ENCODE data around the gene ETV5.

ETV5 gene

DNA sequence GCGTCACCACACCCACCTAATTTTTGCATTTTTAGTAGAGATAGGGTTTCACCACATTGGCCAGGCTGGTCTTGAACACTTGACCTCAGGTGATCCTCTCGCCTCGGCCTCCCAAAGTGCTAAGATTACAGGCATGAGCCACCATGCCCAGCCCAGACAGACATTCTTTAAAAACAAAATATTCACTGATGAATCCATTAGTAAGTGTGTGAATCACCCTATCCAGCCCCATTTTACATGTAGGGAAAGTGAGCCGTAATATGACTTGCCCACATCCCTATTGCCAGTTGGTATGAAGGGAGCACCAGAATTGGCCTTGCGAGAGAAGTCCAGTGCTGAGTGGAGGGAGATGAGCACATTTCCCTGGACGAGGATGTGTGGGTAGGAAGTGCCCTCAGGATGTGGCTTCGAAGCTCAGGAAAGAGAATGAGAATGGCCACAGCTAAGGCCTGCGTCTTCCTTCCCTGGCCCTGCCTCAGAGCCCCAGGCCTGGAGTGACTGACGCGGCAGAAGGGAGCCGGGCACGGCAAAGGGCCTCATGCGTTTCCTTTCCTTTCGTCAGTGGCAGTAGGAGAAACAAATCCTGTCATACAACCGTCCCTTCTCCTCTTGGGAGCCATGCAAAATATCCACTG lies 28.3 kb upstream of the ETV5 start:
- Histone ChIP-seq H2AFZ (ENCODE audit: low read depth, low read length) (no peak overlapping the region), H3K36me3 (ENCODE audit: insufficient read depth, low read length) (no peaks in the 10 kb centered on the region), H3K9me3 (ENCODE audit: low read length) (no peaks in the 10 kb centered on the region), H3K4me3 (ENCODE audit: low read length) (no peak overlapping the region), H3K27me3 (ENCODE audit: insufficient read depth, low read length) (no peaks in the 10 kb centered on the region), H3K4me1 (ENCODE audit: insufficient read depth, low read length) (no peaks in the 10 kb centered on the region)

DNA sequence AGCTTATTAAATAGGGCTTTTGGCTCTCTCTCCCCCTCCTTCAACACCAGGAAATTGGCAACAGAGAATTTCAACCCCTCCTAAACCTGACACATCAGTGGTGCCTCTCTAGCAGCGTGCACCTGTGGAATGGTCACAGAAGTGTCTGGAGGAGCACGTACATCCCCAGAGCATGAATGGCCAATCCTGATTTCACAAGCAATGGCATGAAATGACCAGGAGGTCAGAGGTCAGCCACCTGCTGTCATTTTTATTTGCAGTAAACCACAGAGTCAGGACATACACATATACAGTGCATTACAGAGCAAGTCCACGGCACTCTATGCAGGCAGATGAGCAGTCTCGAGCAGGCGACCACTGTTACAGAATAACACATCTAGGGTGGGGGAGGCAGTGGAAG lies 25.1 kb upstream of the ETV5 start:
- Histone ChIP-seq H2AFZ (ENCODE audit: low read depth, low read length) (no peak overlapping the region), H3K9me3 (ENCODE audit: low read length) (no peaks in the 10 kb centered on the region), H3K27me3 (ENCODE audit: insufficient read depth, low read length) (no peaks in the 10 kb centered on the region), H3K4me1 (ENCODE audit: insufficient read depth, low read length) (no peaks in the 10 kb centered on the region), H3K4me3 (ENCODE audit: low read length) (no peak overlapping the region), H3K36me3 (ENCODE audit: insufficient read depth, low read length) (no peaks in the 10 kb centered on the region)

DNA sequence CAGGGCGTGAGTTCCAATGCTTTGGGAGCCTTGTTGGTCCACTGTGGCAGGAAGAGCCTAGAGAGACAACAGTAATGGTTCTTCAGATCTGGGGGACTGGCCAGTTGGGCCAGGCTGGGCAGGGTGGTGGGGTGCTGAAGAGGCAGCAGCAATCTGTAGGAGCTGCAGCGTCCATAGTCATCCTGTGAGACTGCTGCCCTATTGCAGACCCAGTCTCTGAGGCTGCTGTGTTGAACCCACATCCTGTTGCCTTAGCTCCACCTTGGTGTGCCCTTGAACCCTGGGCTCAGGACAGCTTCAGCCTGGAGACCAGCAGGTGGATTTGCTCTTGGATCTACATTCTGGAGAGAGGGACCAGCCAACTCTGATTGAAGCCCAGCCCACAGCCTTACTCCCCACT lies 23.6 kb upstream of the ETV5 start:
- Histone ChIP-seq H3K9me3 (ENCODE audit: low read length) (no peaks in the 10 kb centered on the region), H3K27me3 (ENCODE audit: insufficient read depth, low read length) (no peaks in the 10 kb centered on the region), H2AFZ (ENCODE audit: low read depth, low read length) (no peak overlapping the region), H3K36me3 (ENCODE audit: insufficient read depth, low read length) (no peaks in the 10 kb centered on the region), H3K4me1 (ENCODE audit: insufficient read depth, low read length) (no peaks in the 10 kb centered on the region), H3K4me3 (ENCODE audit: low read length) (no peak overlapping the region)

DNA sequence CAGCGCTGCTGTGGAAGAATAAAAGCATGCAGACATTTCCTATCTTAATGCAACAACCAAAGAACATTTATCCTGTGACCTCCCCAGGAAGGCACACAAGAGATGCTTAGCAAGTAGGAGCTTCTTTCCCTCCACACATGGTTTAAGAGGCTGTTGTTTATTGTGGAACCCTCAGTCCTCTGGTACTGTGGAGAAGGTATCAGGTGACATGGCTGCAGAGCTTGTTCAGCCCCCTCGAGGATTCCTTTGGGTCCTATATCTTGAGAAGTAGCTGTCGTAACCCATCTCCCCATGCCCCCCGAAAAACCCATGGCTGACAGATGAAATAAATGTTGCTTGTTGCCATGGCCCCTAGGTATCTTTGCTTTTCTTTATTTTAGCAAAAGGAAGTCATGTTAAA lies 20.3 kb upstream of the ETV5 start:
- no peaks in the 10 kb centered on the region for H3K36me3 ChIP-seq (ENCODE audit: insufficient read depth, low read length)
- H3K9me3 ChIP-seq (ENCODE audit: low read length), result no peaks in the 10 kb centered on the region
- no peaks in the 10 kb centered on the region for H3K27me3 ChIP-seq (ENCODE audit: insufficient read depth, low read length)
- H2AFZ ChIP-seq (ENCODE audit: low read depth, low read length), result no peak overlapping the region
- H3K4me3 ChIP-seq (ENCODE audit: low read length), result no peak overlapping the region
- no peaks in the 10 kb centered on the region for H3K4me1 ChIP-seq (ENCODE audit: insufficient read depth, low read length)

DNA sequence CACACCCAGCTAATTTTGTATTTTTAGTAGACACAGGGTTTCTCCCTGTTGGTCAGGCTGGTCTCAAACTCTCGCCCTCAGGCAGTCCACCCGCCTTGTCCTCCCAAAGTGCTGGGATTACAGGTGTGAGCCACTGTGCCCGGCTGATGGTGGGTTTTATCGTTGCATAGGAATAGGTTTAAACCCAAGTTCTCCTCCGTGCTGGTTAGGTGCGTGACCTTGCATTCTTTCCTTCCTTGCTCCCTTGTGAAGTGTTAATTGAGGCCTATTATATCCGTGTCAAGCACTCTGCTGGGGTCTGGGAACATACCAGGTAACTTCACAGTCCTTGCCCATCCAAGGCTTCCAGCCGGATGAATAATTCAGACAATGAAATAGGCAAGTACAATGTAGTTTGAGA lies 19.3 kb upstream of the ETV5 start:
- H3K4me3 ChIP-seq (ENCODE audit: low read length), result no peak overlapping the region
- H2AFZ ChIP-seq (ENCODE audit: low read depth, low read length), result no peak overlapping the region
- H3K4me1 ChIP-seq (ENCODE audit: insufficient read depth, low read length), result no peaks in the 10 kb centered on the region
- H3K36me3 ChIP-seq (ENCODE audit: insufficient read depth, low read length), result no peaks in the 10 kb centered on the region
- H3K27me3 ChIP-seq (ENCODE audit: insufficient read depth, low read length), result no peaks in the 10 kb centered on the region
- no peaks in the 10 kb centered on the region for H3K9me3 ChIP-seq (ENCODE audit: low read length)

DNA sequence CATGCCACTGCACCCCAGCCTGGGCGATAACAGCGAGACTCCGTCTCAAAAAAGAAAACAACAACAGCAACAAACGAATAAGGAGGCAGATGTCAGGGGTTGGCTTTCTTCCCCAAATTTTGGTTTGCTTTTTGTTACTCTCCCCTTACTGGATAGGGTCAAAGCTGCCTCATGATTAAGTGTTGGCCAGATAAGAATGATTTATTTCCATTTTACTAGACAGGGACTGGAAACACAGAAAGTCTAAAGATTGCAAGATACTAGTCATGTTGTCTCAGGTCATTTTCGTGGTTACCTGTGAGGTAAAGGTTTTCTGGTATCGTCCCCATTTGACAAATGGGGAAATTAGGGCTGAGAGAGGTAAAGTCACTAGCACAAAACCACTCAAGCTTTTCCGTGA lies 18.6 kb upstream of the ETV5 start:
- no peaks in the 10 kb centered on the region for H3K27me3 ChIP-seq (ENCODE audit: insufficient read depth, low read length)
- no peaks in the 10 kb centered on the region for H3K4me1 ChIP-seq (ENCODE audit: insufficient read depth, low read length)

DNA sequence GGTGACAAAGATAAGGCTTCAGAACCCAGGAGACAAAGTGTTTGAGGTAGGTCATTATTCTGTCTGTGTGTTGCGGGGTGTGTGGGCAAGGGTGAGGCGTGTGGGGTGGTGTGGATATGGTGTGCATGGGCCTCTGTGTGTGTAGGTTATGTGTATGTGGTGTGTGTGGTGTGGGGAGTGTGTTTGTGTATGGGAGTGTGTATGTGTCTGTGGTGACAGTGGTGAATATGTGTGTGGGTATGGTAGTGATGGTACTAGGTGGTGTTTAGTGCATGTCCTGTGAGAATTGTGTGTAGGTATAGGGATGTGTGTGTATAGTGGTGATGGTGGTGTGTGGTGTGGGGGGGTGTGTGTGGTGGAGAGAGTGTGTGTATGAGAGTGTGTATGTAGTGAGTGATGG lies 16.2 kb upstream of the ETV5 start:
- no peaks in the 10 kb centered on the region for H3K27me3 ChIP-seq (ENCODE audit: insufficient read depth, low read length)
- H3K4me3 ChIP-seq (ENCODE audit: low read length), result no peak overlapping the region
- H3K36me3 ChIP-seq (ENCODE audit: insufficient read depth, low read length), result no peaks in the 10 kb centered on the region
- no peaks in the 10 kb centered on the region for H3K4me1 ChIP-seq (ENCODE audit: insufficient read depth, low read length)
- H2AFZ ChIP-seq (ENCODE audit: low read depth, low read length), result no peak overlapping the region
- no peaks in the 10 kb centered on the region for H3K9me3 ChIP-seq (ENCODE audit: low read length)

More for the DNA sequence above, 18.6 kb upstream of the ETV5 start:
- Histone ChIP-seq H3K36me3 (ENCODE audit: insufficient read depth, low read length) (no peaks in the 10 kb centered on the region), H2AFZ (ENCODE audit: low read depth, low read length) (no peak overlapping the region), H3K4me3 (ENCODE audit: low read length) (no peak overlapping the region), H3K9me3 (ENCODE audit: low read length) (no peaks in the 10 kb centered on the region)

DNA sequence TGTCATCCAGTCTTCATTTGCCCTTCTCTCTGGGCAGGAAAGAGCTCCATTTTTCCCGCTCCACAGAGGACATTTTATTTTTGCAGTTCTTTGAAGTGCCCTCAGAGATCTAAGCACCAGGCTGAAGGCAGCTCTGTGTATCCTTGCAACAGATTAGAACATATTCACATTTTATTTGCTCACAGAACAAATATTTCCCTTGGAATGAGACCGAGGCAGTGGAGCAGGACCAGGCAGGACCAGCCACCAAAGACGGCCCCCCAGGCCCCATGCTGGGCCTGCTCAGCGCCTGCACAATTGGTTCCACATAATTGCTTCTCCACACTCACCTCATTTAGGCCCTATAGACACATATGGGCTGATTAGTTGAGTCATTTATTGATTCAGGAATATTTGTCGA lies 15.7 kb upstream of the ETV5 start:
- no peaks in the 10 kb centered on the region for H3K4me1 ChIP-seq (ENCODE audit: insufficient read depth, low read length)
- no peaks in the 10 kb centered on the region for H3K27me3 ChIP-seq (ENCODE audit: insufficient read depth, low read length)
- no peaks in the 10 kb centered on the region for H3K36me3 ChIP-seq (ENCODE audit: insufficient read depth, low read length)
- H3K4me3 ChIP-seq (ENCODE audit: low read length), result no peak overlapping the region
- H3K9me3 ChIP-seq (ENCODE audit: low read length), result no peaks in the 10 kb centered on the region
- H2AFZ ChIP-seq (ENCODE audit: low read depth, low read length), result no peak overlapping the region

DNA sequence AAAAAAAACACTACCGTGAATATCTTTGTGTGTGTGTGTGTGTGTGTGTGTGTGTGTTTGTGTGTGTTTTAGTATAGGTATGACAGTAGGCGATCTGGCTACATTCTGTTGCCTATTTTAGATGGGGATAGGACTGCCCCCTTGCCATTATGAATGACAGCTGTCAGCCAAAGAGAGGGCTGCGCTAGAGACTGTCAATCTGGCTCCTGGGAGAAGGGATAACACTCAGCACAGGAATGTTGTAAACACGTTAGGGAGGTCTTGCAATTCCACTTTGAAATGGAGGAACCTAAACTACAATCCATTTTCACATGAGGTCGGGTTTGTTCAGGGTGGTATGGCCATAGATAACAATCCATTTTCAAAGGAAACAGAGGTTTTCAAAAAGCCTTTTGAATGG lies 14.1 kb upstream of the ETV5 start:
- Histone ChIP-seq H3K36me3 (ENCODE audit: insufficient read depth, low read length) (no peaks in the 10 kb centered on the region), H3K27me3 (ENCODE audit: insufficient read depth, low read length) (no peaks in the 10 kb centered on the region), H3K4me3 (ENCODE audit: low read length) (no peak overlapping the region), H3K4me1 (ENCODE audit: insufficient read depth, low read length) (no peaks in the 10 kb centered on the region), H2AFZ (ENCODE audit: low read depth, low read length) (no peak overlapping the region), H3K9me3 (ENCODE audit: low read length) (no peaks in the 10 kb centered on the region)

DNA sequence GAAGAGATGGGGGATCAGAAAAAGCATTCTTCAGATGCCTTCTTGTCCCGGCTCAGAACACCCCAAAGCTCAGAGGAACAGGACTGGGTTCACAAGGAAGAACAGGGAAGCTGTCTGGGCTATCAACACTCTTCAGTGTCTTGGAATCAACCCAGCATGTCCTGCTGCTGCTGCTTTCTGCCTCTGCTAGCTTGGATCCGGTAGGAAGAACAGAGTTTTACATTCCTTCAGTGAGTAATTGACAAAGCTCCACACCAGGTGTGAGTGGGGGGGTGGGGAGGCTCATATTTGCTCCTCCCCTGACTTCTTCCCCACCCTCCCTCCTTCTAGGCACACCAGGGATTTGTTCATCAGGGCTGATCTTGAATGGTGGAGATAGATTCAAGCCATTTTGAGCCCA lies 13.1 kb upstream of the ETV5 start:
- Histone ChIP-seq H3K9me3 (ENCODE audit: low read length) (no peaks in the 10 kb centered on the region), H2AFZ (ENCODE audit: low read depth, low read length) (no peak overlapping the region), H3K27me3 (ENCODE audit: insufficient read depth, low read length) (no peaks in the 10 kb centered on the region), H3K4me1 (ENCODE audit: insufficient read depth, low read length) (no peaks in the 10 kb centered on the region), H3K4me3 (ENCODE audit: low read length) (no peak overlapping the region), H3K36me3 (ENCODE audit: insufficient read depth, low read length) (no peaks in the 10 kb centered on the region)

DNA sequence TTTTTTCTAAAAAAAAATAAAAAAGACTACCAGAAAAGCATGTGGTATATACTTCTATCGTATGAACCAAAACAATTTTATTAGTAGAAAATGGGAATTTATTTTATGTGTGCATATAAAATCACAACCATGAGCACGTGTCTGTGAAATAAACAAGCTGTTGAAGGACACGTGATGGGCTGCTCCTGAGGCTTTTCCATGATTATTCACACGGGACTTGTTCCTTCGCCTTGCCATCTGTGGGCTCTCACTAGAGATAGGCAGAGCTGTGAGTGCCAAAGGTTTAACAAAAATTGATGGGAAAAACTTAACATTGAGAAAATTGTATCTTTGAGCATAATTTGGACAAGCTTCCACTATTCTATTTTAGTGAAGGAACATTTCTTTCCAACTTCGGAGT lies 12.4 kb upstream of the ETV5 start:
- Histone ChIP-seq H3K36me3 (ENCODE audit: insufficient read depth, low read length) (no peaks in the 10 kb centered on the region), H3K9me3 (ENCODE audit: low read length) (no peaks in the 10 kb centered on the region), H3K4me1 (ENCODE audit: insufficient read depth, low read length) (no peaks in the 10 kb centered on the region), H3K27me3 (ENCODE audit: insufficient read depth, low read length) (no peaks in the 10 kb centered on the region), H2AFZ (ENCODE audit: low read depth, low read length) (no peak overlapping the region), H3K4me3 (ENCODE audit: low read length) (no peak overlapping the region)

DNA sequence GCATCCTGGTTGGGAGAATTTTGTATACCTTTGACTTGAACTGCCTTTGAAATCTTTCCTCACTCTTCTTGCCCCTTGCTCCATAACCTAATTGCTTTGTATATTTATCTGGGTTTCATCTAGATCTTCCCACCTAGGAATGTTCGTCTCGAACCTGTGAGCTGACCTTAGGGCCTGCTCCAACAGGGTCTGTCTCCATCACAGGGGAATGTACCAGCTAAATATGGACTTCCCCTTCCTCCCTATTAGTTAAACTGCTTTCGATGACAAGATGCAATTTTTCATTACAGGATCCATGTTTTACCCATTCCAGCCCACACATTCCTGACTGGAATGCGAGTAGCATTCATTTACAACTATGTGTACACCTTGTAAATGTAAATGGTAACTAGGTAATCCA lies 10.6 kb upstream of the ETV5 start:
- no peaks in the 10 kb centered on the region for H3K9me3 ChIP-seq (ENCODE audit: low read length)
- H3K4me1 ChIP-seq (ENCODE audit: insufficient read depth, low read length), result no peaks in the 10 kb centered on the region
- no peak overlapping the region for H3K4me3 ChIP-seq (ENCODE audit: low read length)
- no peak overlapping the region for H2AFZ ChIP-seq (ENCODE audit: low read depth, low read length)
- H3K36me3 ChIP-seq (ENCODE audit: insufficient read depth, low read length), result no peaks in the 10 kb centered on the region
- peaks cover 10% of the 10 kb centered on the region for H3K27me3 ChIP-seq (ENCODE audit: insufficient read depth, low read length)

DNA sequence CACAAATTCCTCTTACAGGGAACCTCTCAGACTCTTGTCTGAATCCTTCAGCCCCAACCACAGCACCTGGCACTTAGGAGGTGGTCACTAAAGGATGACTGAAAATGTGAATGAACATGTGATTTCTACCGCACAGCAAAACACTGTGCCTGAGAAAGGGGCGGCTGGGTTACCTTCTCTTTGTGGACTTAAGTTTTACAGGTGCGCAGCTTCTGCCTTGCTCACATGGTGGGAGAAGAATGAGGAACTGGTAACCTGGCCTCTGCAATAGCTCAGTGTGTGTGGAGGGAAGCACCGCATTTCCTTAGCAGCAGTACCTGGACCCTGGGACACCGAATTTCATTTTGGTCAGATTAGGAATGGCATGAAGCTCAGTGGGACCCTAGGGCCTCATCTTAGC lies 9.8 kb upstream of the ETV5 start:
- peaks cover 10% of the 10 kb centered on the region for H3K27me3 ChIP-seq (ENCODE audit: insufficient read depth, low read length)
- H2AFZ ChIP-seq (ENCODE audit: low read depth, low read length), result no peak overlapping the region
- H3K4me1 ChIP-seq (ENCODE audit: insufficient read depth, low read length), result no peaks in the 10 kb centered on the region
- H3K36me3 ChIP-seq (ENCODE audit: insufficient read depth, low read length), result no peaks in the 10 kb centered on the region
- H3K9me3 ChIP-seq (ENCODE audit: low read length), result no peaks in the 10 kb centered on the region
- H3K4me3 ChIP-seq (ENCODE audit: low read length), result no peak overlapping the region

DNA sequence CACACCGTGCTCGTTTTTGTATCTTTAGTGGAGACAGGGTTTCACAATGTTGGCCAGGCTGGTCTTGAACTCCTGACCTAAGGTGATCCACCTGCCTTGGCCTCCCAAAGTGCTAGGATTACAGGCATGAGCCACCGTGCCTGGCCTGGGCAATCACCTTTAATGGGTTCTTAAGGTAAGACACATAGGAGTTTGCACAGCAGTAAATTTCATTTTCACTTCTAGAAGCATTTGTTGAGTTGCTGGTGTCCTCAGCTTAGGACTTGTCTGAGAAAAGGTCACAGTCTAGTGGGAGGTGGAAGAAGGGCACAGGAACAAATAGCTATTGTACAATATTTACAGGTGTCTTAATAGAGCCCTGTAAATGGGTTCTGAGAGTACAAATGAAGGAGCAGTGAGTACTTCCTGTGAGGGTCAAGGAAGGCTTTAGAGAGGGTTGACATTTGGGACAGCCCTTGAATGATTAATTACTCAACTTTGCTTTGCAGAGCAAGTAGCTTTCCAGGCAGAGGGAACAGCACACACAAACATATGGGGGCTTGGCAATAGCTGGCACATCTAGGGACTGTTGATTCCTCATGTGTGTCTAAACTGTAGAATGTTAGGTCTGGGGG lies 8.7 kb upstream of the ETV5 start:
- Histone ChIP-seq H3K36me3 (ENCODE audit: insufficient read depth, low read length) (no peaks in the 10 kb centered on the region), H3K9me3 (ENCODE audit: low read length) (no peaks in the 10 kb centered on the region), H3K4me1 (ENCODE audit: insufficient read depth, low read length) (no peaks in the 10 kb centered on the region), H2AFZ (ENCODE audit: low read depth, low read length) (no peak overlapping the region), H3K27me3 (ENCODE audit: insufficient read depth, low read length) (peaks cover 12% of the 10 kb centered on the region), H3K4me3 (ENCODE audit: low read length) (no peak overlapping the region)

All from neuron (in vitro differentiated cells).